Measurements from ENCODE around the gene HSPG2.

The HSPG2 gene

DNA sequence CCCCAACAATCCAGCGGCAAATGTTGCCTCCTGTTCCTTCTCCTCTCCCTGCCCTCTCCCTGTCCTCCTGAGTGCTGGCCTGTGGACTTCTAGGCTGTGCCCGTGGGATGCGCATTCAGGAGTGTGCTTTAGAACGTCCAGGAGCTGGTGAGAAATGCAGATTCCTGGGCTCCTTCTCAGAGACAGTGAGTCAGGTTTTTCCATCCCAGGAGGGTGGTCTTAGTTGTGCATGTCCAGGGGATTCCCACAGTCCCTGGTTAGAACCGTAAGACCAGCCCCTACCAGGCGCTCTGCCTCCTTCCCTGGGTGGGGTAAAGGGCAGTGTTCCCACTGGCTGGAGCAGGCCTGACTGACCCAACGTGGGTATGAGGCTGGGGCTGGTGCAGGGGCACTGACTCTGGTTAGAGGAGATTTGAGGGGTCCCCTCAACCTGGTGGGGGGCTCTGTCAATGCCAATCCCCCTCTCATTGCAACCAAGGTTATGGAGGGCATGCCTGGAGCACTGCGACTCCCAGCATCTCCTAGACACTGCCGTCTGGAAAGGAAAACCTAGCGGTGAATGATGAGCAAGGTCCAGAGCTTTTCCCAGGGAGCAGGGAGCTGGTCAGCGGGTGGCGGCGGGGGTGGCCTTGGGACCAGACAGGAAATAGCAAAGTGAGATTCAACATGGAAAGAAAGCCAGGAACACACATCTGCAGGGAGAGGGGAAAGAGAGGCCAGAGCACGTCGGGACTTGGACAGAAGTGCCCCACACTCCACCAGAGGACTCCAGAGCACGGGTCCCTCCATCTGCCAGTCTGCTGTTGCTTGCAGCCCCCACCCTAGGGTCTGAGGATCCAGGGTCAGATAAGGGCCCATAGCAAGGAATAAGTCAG lies 38.5 kb downstream of the HSPG2 start:
- DNase-seq (ENCODE audit: low spot score) = no peak
- TF ChIP-seq CTCF (IDR thresholded peaks at IDR 0.05; ENCODE audit: borderline replicate concordance, control extremely low read depth, extremely low read depth, insufficient read depth, missing control alignments) = no peak
- in situ Hi-C loops (cut with MboI; ENCODE audit: low sequenced_read_pairs, unreplicated experiment) = no loop called here

DNA sequence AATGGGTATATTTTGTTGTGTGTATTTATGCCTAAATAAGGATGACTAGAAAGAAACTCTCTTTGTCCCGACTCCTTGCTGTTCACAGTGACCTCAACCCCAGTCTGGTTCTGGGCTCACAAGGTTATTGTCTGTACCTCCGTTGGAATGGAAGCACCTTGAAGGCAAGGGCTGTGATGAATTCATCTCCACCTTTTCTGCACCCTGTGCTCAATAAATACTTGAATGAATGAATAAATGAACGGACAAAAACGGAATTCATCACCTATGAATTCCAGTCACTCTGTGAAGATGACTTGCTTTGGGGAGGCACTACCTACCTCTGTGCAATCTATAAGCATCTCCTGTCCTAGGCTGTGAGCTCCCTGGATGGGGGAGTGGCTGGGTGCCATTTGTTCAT lies 39.3 kb downstream of the HSPG2 start:
- in situ Hi-C loops (cut with MboI; ENCODE audit: low sequenced_read_pairs, unreplicated experiment) = no loop called here
- TF ChIP-seq CTCF (IDR thresholded peaks at IDR 0.05; ENCODE audit: borderline replicate concordance, control extremely low read depth, extremely low read depth, insufficient read depth, missing control alignments) = no peak
- DNase-seq (ENCODE audit: low spot score) = no peak

- no peak for DNase-seq (ENCODE audit: low spot score)
- no peak for TF ChIP-seq CTCF (IDR thresholded peaks at IDR 0.05; ENCODE audit: borderline replicate concordance, control extremely low read depth, extremely low read depth, insufficient read depth, missing control alignments)
- in situ Hi-C loops (cut with MboI; ENCODE audit: low sequenced_read_pairs, unreplicated experiment) = no loop called here
These were observed 40.2 kb downstream of the HSPG2 start for GRCh38 chr1:21896652-21897532.

DNA sequence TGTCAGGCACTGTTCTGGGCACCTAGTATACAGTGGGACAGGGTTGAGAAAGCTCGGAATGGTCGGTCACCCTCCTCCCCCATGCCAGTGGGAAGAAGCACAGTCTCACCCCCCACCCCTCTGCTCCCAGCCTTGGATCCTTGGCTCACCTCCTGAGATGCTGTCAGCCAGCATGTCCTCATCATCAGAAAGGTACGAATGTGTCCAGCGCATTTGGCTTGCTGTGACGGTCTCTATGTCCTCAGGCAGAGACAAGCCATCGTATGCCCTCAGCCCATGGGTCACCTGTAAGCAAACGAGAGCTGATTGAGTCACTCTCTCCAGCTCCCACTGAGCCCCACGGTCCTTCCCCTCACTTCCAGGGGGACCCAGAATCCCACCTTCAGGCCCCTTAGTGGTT lies 41.1 kb downstream of the HSPG2 start:
- TF ChIP-seq CTCF (IDR thresholded peaks at IDR 0.05; ENCODE audit: borderline replicate concordance, control extremely low read depth, extremely low read depth, insufficient read depth, missing control alignments) = no peak
- in situ Hi-C loops (cut with MboI; ENCODE audit: low sequenced_read_pairs, unreplicated experiment) = no loop called here
- DNase-seq (ENCODE audit: low spot score) = no peak

DNA sequence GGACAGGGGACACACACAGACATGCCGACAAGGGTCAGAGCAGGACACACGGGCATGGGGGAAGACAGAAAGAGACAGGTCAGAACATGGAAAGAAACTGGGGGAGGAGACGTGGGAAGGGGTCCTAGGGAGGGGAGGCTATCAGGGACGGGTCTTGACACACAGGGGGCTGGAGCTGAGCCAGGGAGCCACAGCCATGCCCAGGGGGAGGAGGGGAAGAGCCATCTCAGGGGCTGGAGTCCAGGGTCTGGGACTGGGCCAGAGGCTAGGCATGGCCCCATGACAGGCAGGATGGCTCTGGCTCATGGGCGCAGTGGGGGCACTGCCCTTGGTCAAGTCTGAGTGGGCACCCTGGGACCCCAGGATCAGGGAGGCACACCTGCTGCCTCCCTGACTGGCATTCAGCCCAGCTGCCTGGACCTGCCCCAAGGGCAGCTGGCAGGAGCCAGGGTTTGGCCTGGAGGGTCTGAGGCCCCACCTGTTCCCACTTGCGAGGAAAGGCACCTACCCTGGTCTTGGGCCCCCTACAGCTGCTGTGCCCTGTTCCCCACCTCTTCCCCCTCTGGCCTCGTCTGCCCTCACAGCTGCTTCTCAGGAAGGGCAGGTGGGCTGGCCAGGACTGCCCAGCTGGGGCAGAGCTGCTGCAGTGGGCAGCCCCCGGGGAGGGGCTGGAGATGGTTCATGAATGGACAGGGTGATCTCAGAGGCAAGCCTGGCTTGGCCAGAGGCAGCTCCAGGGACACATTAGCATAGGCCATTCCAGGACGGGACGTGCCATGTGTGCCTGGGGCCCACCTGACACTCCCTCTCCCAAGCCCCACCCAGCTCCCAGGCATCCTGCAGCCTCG lies 42.9 kb downstream of the HSPG2 start:
- no peak for DNase-seq (ENCODE audit: low spot score)
- no peak for TF ChIP-seq CTCF (IDR thresholded peaks at IDR 0.05; ENCODE audit: borderline replicate concordance, control extremely low read depth, extremely low read depth, insufficient read depth, missing control alignments)
- in situ Hi-C loops (cut with MboI; ENCODE audit: low sequenced_read_pairs, unreplicated experiment) = no loop called here
